Measurements from ENCODE around the gene PRRT1B.

The PRRT1B gene

GRCh38 chr9:131567910-131568309, 22.6 kb downstream of the PRRT1B start:
- Histone ChIP-seq H2AFZ (ENCODE audit: low read length) (no peak overlapping the region), H3K9ac (ENCODE audit: low read depth, low read length, poor library complexity, severe bottlenecking) (no peak overlapping the region), H3K9me2 (replicated peaks; ENCODE audit: low read depth, low read length) (no peaks in the 10 kb centered on the region), H3K4me2 (ENCODE audit: low read depth, low read length, poor library complexity, severe bottlenecking) (no peak overlapping the region), H3K79me2 (ENCODE audit: insufficient read depth, low read length) (no peaks in the 10 kb centered on the region), H3K4me1 (ENCODE audit: insufficient read depth, low read length, poor library complexity, severe bottlenecking) (no peaks in the 10 kb centered on the region), H3F3A (ENCODE audit: low read depth) (no peaks in the 10 kb centered on the region), H3K4me3 (ENCODE audit: low read length, poor library complexity, severe bottlenecking) (no peak overlapping the region), H3K9me3 (ENCODE audit: insufficient read depth, low read depth, low read length) (no peaks in the 10 kb centered on the region), H3K36me3 (ENCODE audit: insufficient read depth, low read length) (no peaks in the 10 kb centered on the region), H3K27me3 (ENCODE audit: insufficient read depth, low read length, poor library complexity, severe bottlenecking) (no peaks in the 10 kb centered on the region), H4K20me1 (ENCODE audit: insufficient read depth, low read length, poor library complexity, severe bottlenecking) (no peaks in the 10 kb centered on the region)
- TF ChIP-seq CTCF (conservative IDR thresholded peaks at IDR 0.05; ENCODE audit: low read length) (no peak), EZH2phosphoT487 (IDR thresholded peaks at IDR 0.05; ENCODE audit: borderline replicate concordance) (no peak)

- Histone ChIP-seq H3K79me2 (ENCODE audit: insufficient read depth, low read length) (no peaks in the 10 kb centered on the region), H3K27me3 (ENCODE audit: insufficient read depth, low read length, poor library complexity, severe bottlenecking) (no peaks in the 10 kb centered on the region), H3K9me2 (replicated peaks; ENCODE audit: low read depth, low read length) (no peaks in the 10 kb centered on the region), H2AFZ (ENCODE audit: low read length) (no peak overlapping the region), H3K9me3 (ENCODE audit: insufficient read depth, low read depth, low read length) (no peaks in the 10 kb centered on the region), H3K36me3 (ENCODE audit: insufficient read depth, low read length) (peaks cover 14% of the 10 kb centered on the region; the same call in 1 of the 2 replicates), H4K20me1 (ENCODE audit: insufficient read depth, low read length, poor library complexity, severe bottlenecking) (no peaks in the 10 kb centered on the region), H3K4me1 (ENCODE audit: insufficient read depth, low read length, poor library complexity, severe bottlenecking) (no peaks in the 10 kb centered on the region), H3K9ac (ENCODE audit: low read depth, low read length, poor library complexity, severe bottlenecking) (no peak overlapping the region), H3K4me3 (ENCODE audit: low read length, poor library complexity, severe bottlenecking) (no peak overlapping the region), H3K4me2 (ENCODE audit: low read depth, low read length, poor library complexity, severe bottlenecking) (no peak overlapping the region), H3F3A (ENCODE audit: low read depth) (no peaks in the 10 kb centered on the region)
- TF ChIP-seq EZH2phosphoT487 (IDR thresholded peaks at IDR 0.05; ENCODE audit: borderline replicate concordance), result no peak
- TF ChIP-seq CTCF (conservative IDR thresholded peaks at IDR 0.05; ENCODE audit: low read length), result no peak
Observed at GRCh38 chr9:131574730-131575640, 29.7 kb downstream of the PRRT1B start.

GRCh38 chr9:131575946-131576853, 30.9 kb downstream of the PRRT1B start:
- H3K9me2 ChIP-seq (replicated peaks; ENCODE audit: low read depth, low read length), result no peaks in the 10 kb centered on the region
- no peaks in the 10 kb centered on the region for H3K4me1 ChIP-seq (ENCODE audit: insufficient read depth, low read length, poor library complexity, severe bottlenecking)
- no peak overlapping the region for H3K9ac ChIP-seq (ENCODE audit: low read depth, low read length, poor library complexity, severe bottlenecking)
- no peaks in the 10 kb centered on the region for H3K9me3 ChIP-seq (ENCODE audit: insufficient read depth, low read depth, low read length)
- H3K36me3 ChIP-seq (ENCODE audit: insufficient read depth, low read length), result peaks cover 21% of the 10 kb centered on the region; the same call in 1 of the 2 replicates
- no peak for TF ChIP-seq CTCF (conservative IDR thresholded peaks at IDR 0.05; ENCODE audit: low read length)
- TF ChIP-seq EZH2phosphoT487 (IDR thresholded peaks at IDR 0.05; ENCODE audit: borderline replicate concordance), result no peak
- H3K4me2 ChIP-seq (ENCODE audit: low read depth, low read length, poor library complexity, severe bottlenecking), result no peak overlapping the region
- no peaks in the 10 kb centered on the region for H3K79me2 ChIP-seq (ENCODE audit: insufficient read depth, low read length)
- no peaks in the 10 kb centered on the region for H3F3A ChIP-seq (ENCODE audit: low read depth)
- no peaks in the 10 kb centered on the region for H3K27me3 ChIP-seq (ENCODE audit: insufficient read depth, low read length, poor library complexity, severe bottlenecking)
- no peak overlapping the region for H3K4me3 ChIP-seq (ENCODE audit: low read length, poor library complexity, severe bottlenecking)
- H4K20me1 ChIP-seq (ENCODE audit: insufficient read depth, low read length, poor library complexity, severe bottlenecking), result no peaks in the 10 kb centered on the region
- H2AFZ ChIP-seq (ENCODE audit: low read length), result no peak overlapping the region

Data from Loucy (cell line).